Stimulated activated effector memory CD8-positive, alpha-beta T cell treated with anti-CD3 and anti-CD28 coated beads, Interleukin-12 subunit alpha, Interleukin-12 subunit beta, amount 100 ng/mL, for 72 hours (primary cell): ENCODE data around the gene IDI1.
"Not testable (repeated sequence)": the region's sequence is repeated elsewhere in the genome, so short reads cannot be mapped to it uniquely, and the experiment has no call there.

Experiments used
- ATAC-seq: fragments of 150-1000 bp; cut with Tn5 transposase; 2 replicates; pipeline ENCODE4 v1.10.0; 2021
- DNase-seq, 2 donors: peaks; one replicate each; pipeline ENCODE4 v3.0.0; 2021 to 2022; ENCODE audit warnings: low spot score in 2 of 2
- H3K27ac Mint-ChIP-seq: one replicate; pipeline ENCODE4 v1.8.0; 2022; ENCODE audit warnings: mild to moderate bottlenecking, mixed read lengths
- H3K36me3 Mint-ChIP-seq: one replicate; pipeline ENCODE4 v1.8.0; 2022; ENCODE audit warnings: mild to moderate bottlenecking, mixed read lengths
- H3K4me1 Mint-ChIP-seq: one replicate; pipeline ENCODE4 v1.8.0; 2022; ENCODE audit warnings: mixed read lengths
- H3K4me3 Mint-ChIP-seq: one replicate; pipeline ENCODE4 v1.8.0; 2022; ENCODE audit warnings: mild to moderate bottlenecking, mixed read lengths
- H3K9me3 Mint-ChIP-seq: one replicate; pipeline ENCODE4 v1.8.0; 2022; ENCODE audit warnings: mixed read lengths

The IDI1 gene

GRCh38 chr10:1049425-1049958 is 573 bp upstream of the IDI1 start:
- ATAC-seq (no peak), DNase-seq (no peak)
- peak overlapping the region; percentile 97 for H3K27ac Mint-ChIP-seq
- H3K4me3 Mint-ChIP-seq, result peak overlapping the region; percentile 93
- peaks cover 51% of the 10 kb centered on the region for H3K4me1 Mint-ChIP-seq
- H3K36me3 Mint-ChIP-seq, result peaks cover 88% of the 10 kb centered on the region
- no peaks in the 10 kb centered on the region for H3K9me3 Mint-ChIP-seq

- Mint-ChIP-seq H3K36me3 (peaks cover 88% of the 10 kb centered on the region), H3K4me3 (peak overlapping the region; percentile 93), H3K4me1 (peaks cover 51% of the 10 kb centered on the region), H3K27ac (peak overlapping the region; percentile 97), H3K9me3 (no peaks in the 10 kb centered on the region)
- ATAC-seq (peak; percentile 49), DNase-seq (no peak)
Measured at GRCh38 chr10:1048349-1048731, 579 bp downstream of the IDI1 start.

GRCh38 chr10:1047937-1048336 is 982 bp downstream of the IDI1 start:
- Mint-ChIP-seq H3K9me3 (no peaks in the 10 kb centered on the region), H3K4me3 (peak overlapping the region; percentile 93)

GRCh38 chr10:1045415-1045814 is 3.5 kb downstream of the IDI1 start:
- Mint-ChIP-seq H3K4me1 (peaks cover 41% of the 10 kb centered on the region), H3K4me3 (peak overlapping the region; percentile 70), H3K27ac (peak overlapping the region; percentile 93), H3K9me3 (no peaks in the 10 kb centered on the region), H3K36me3 (peaks cover 88% of the 10 kb centered on the region)
- ATAC-seq (no peak), DNase-seq (no peak)

More at GRCh38 chr10:1047937-1048336, 982 bp downstream of the IDI1 start:
- peak overlapping the region; percentile 97 for H3K27ac Mint-ChIP-seq
- H3K4me1 Mint-ChIP-seq, result peaks cover 50% of the 10 kb centered on the region
- peaks cover 88% of the 10 kb centered on the region for H3K36me3 Mint-ChIP-seq
- no peak for ATAC-seq
- no peak for DNase-seq

GRCh38 chr10:1044964-1045363 is 4.0 kb downstream of the IDI1 start:
- H3K9me3 Mint-ChIP-seq, result no peaks in the 10 kb centered on the region
- peak overlapping the region; percentile 70 for H3K4me3 Mint-ChIP-seq
- H3K4me1 Mint-ChIP-seq, result peaks cover 45% of the 10 kb centered on the region
- H3K36me3 Mint-ChIP-seq, result peaks cover 90% of the 10 kb centered on the region
- H3K27ac Mint-ChIP-seq, result peak overlapping the region; percentile 93
- ATAC-seq (no peak), DNase-seq (no peak)

GRCh38 chr10:1044146-1044545 is 4.8 kb downstream of the IDI1 start:
- ATAC-seq (no peak), DNase-seq (no peak)
- H3K9me3 Mint-ChIP-seq, result no peaks in the 10 kb centered on the region
- peak overlapping the region; percentile 93 for H3K27ac Mint-ChIP-seq
- H3K36me3 Mint-ChIP-seq, result peaks cover 90% of the 10 kb centered on the region
- peaks cover 46% of the 10 kb centered on the region for H3K4me1 Mint-ChIP-seq
- peak overlapping the region; percentile 70 for H3K4me3 Mint-ChIP-seq

GRCh38 chr10:1043532-1043995 is 5.4 kb downstream of the IDI1 start:
- peak; percentile 55 for ATAC-seq
- H3K9me3 Mint-ChIP-seq, result no peaks in the 10 kb centered on the region

GRCh38 chr10:1041514-1041913 is 7.4 kb downstream of the IDI1 start:
- DNase-seq, result no peak
- Mint-ChIP-seq H3K4me3 (no peak overlapping the region), H3K4me1 (peaks cover 41% of the 10 kb centered on the region), H3K9me3 (no peaks in the 10 kb centered on the region), H3K27ac (no peak overlapping the region), H3K36me3 (peaks cover 85% of the 10 kb centered on the region)
- ATAC-seq, result no peak

More at GRCh38 chr10:1043532-1043995, 5.4 kb downstream of the IDI1 start:
- H3K4me1 Mint-ChIP-seq, result peaks cover 46% of the 10 kb centered on the region
- peak overlapping the region; percentile 93 for H3K27ac Mint-ChIP-seq
- H3K4me3 Mint-ChIP-seq, result peak overlapping the region; percentile 70
- DNase-seq, result peak in 1 of 2 donors; percentile 62
- peaks cover 86% of the 10 kb centered on the region for H3K36me3 Mint-ChIP-seq

- Mint-ChIP-seq H3K27ac (no peak overlapping the region), H3K36me3 (peaks cover 81% of the 10 kb centered on the region), H3K4me3 (no peak overlapping the region), H3K9me3 (no peaks in the 10 kb centered on the region), H3K4me1 (peaks cover 44% of the 10 kb centered on the region)
- no peak for DNase-seq
- ATAC-seq, result no peak
Measured at GRCh38 chr10:1040133-1040532, 8.8 kb downstream of the IDI1 start.

GRCh38 chr10:1038769-1039168 is 10.2 kb downstream of the IDI1 start:
- peaks cover 31% of the 10 kb centered on the region for H3K4me1 Mint-ChIP-seq
- DNase-seq, ATAC-seq, H3K27ac Mint-ChIP-seq, H3K4me3 Mint-ChIP-seq, H3K9me3 Mint-ChIP-seq: not testable (repeated sequence)
- peaks cover 67% of the 10 kb centered on the region for H3K36me3 Mint-ChIP-seq

- H3K36me3 Mint-ChIP-seq, result peaks cover 50% of the 10 kb centered on the region
Measured at GRCh38 chr10:1037098-1037497, 11.8 kb downstream of the IDI1 start.

GRCh38 chr10:1036341-1036791 is 12.6 kb downstream of the IDI1 start:
- no peak for DNase-seq
- H3K9me3 Mint-ChIP-seq, result no peaks in the 10 kb centered on the region
- H3K4me1 Mint-ChIP-seq, result peaks cover 23% of the 10 kb centered on the region
- peak overlapping the region; percentile 10 for H3K27ac Mint-ChIP-seq
- H3K36me3 Mint-ChIP-seq, result peaks cover 43% of the 10 kb centered on the region
- no peak overlapping the region for H3K4me3 Mint-ChIP-seq
- peak; percentile 94 for ATAC-seq

More at GRCh38 chr10:1037098-1037497, 11.8 kb downstream of the IDI1 start:
- DNase-seq (no peak), ATAC-seq (no peak)
- H3K4me1 Mint-ChIP-seq, result peaks cover 23% of the 10 kb centered on the region
- H3K9me3 Mint-ChIP-seq, result no peaks in the 10 kb centered on the region
- H3K27ac Mint-ChIP-seq, result peak overlapping the region; percentile 10
- no peak overlapping the region for H3K4me3 Mint-ChIP-seq

GRCh38 chr10:1035201-1035600 is 13.7 kb downstream of the IDI1 start:
- Mint-ChIP-seq H3K36me3 (peaks cover 31% of the 10 kb centered on the region), H3K27ac (no peak overlapping the region)

GRCh38 chr10:1034758-1035157 is 14.2 kb downstream of the IDI1 start:
- H3K36me3 Mint-ChIP-seq, result peaks cover 27% of the 10 kb centered on the region
- H3K4me3 Mint-ChIP-seq, result no peak overlapping the region
- DNase-seq, result no peak

More at GRCh38 chr10:1035201-1035600, 13.7 kb downstream of the IDI1 start:
- DNase-seq (no peak), ATAC-seq (no peak)
- H3K4me1 Mint-ChIP-seq, result peaks cover 21% of the 10 kb centered on the region
- H3K4me3 Mint-ChIP-seq, result no peak overlapping the region
- H3K9me3 Mint-ChIP-seq, result no peaks in the 10 kb centered on the region

GRCh38 chr10:1033601-1034000 is 15.3 kb downstream of the IDI1 start:
- ATAC-seq (no peak), DNase-seq (no peak)
- H3K36me3 Mint-ChIP-seq, result peaks cover 19% of the 10 kb centered on the region
- H3K4me1 Mint-ChIP-seq, result peaks cover 18% of the 10 kb centered on the region
- H3K4me3 Mint-ChIP-seq, result no peak overlapping the region
- H3K27ac Mint-ChIP-seq, result no peak overlapping the region
- H3K9me3 Mint-ChIP-seq, result no peaks in the 10 kb centered on the region

More at GRCh38 chr10:1034758-1035157, 14.2 kb downstream of the IDI1 start:
- ATAC-seq, result no peak
- peaks cover 18% of the 10 kb centered on the region for H3K4me1 Mint-ChIP-seq
- H3K9me3 Mint-ChIP-seq, result no peaks in the 10 kb centered on the region
- no peak overlapping the region for H3K27ac Mint-ChIP-seq

GRCh38 chr10:1029838-1030237 is 19.1 kb downstream of the IDI1 start:
- no peaks in the 10 kb centered on the region for H3K36me3 Mint-ChIP-seq
- no peaks in the 10 kb centered on the region for H3K4me1 Mint-ChIP-seq
- H3K27ac Mint-ChIP-seq, result no peak overlapping the region
- H3K9me3 Mint-ChIP-seq, result no peaks in the 10 kb centered on the region
- H3K4me3 Mint-ChIP-seq, result no peak overlapping the region
- no peak for ATAC-seq
- no peak for DNase-seq
